HG03159 (cell line): Measurements from ENCODE around the gene HMBS.
A peak's percentile ranks its signal among the peaks of the same experiment; 100 is the strongest.
"Not testable (repeated sequence)": the region's sequence is repeated elsewhere in the genome, so short reads cannot be mapped to it uniquely, and the experiment has no call there.

ENCODE experiments used
- ATAC-seq: cut with Tn5 transposase; IDR thresholded peaks from one replicate; pipeline ENCODE4 v1.9.1; 2021; ENCODE audit warnings: mild to moderate bottlenecking, moderate library complexity; ENCODE audit not compliant: unreplicated experiment

Gene HMBS

GRCh38 chr11:119084663-119085436 is at the start of gene HMBS:
HMBS (plus strand) TSS chr11:119084881; CDS start chr11:119085034, 153 bp downstream.
- ATAC-seq: peak; percentile 82

GRCh38 chr11:119038884-119039283 is 45.8 kb upstream of the HMBS start:
- no peak for ATAC-seq

- not testable (repeated sequence) for ATAC-seq
Measured at GRCh38 chr11:119039471-119039870, 45.2 kb upstream of the HMBS start.

- ATAC-seq: no peak
Measured at GRCh38 chr11:119041821-119042514, 42.7 kb upstream of the HMBS start.

GRCh38 chr11:119042927-119043326 is 41.8 kb upstream of the HMBS start:
- ATAC-seq: no peak

- ATAC-seq: no peak
Measured at GRCh38 chr11:119044708-119045107, 40.0 kb upstream of the HMBS start.

GRCh38 chr11:119046489-119046888 is 38.2 kb upstream of the HMBS start:
- ATAC-seq: no peak

GRCh38 chr11:119047205-119047604 is 37.5 kb upstream of the HMBS start:
- no peak for ATAC-seq

- no peak for ATAC-seq
Measured at GRCh38 chr11:119048644-119049043, 36.0 kb upstream of the HMBS start.

- no peak for ATAC-seq
Measured at GRCh38 chr11:119049081-119049480, 35.6 kb upstream of the HMBS start.

GRCh38 chr11:119051440-119052162 is 33.1 kb upstream of the HMBS start:
- ATAC-seq: no peak

GRCh38 chr11:119052163-119052814 is 32.4 kb upstream of the HMBS start:
- no peak for ATAC-seq

- no peak for ATAC-seq
Measured at GRCh38 chr11:119054418-119054817, 30.3 kb upstream of the HMBS start.

GRCh38 chr11:119055901-119056300 is 28.8 kb upstream of the HMBS start:
- ATAC-seq: no peak

GRCh38 chr11:119056421-119056999 is 28.2 kb upstream of the HMBS start:
- peak; percentile 8 for ATAC-seq

- ATAC-seq: peak; percentile 86
Measured at GRCh38 chr11:119057000-119057769, 27.5 kb upstream of the HMBS start, which contains the start of gene HYOU1. HYOU1 (minus strand) TSS chr11:119057205; CDS start chr11:119056160, 1,045 bp downstream.

GRCh38 chr11:119059128-119059527 is 25.6 kb upstream of the HMBS start:
- not testable (repeated sequence) for ATAC-seq

- ATAC-seq: no peak
Measured at GRCh38 chr11:119061256-119061655, 23.4 kb upstream of the HMBS start.

- no peak for ATAC-seq
Measured at GRCh38 chr11:119062779-119063178, 21.9 kb upstream of the HMBS start.

- no peak for ATAC-seq
Measured at GRCh38 chr11:119065369-119065768, 19.3 kb upstream of the HMBS start.
